HG02840 (cell line): ENCODE data around the gene SUMO3.

Experiments
- ATAC-seq: cut with Tn5 transposase; IDR thresholded peaks from one replicate; pipeline ENCODE4 v1.9.1; 2021; ENCODE audit warnings: mild to moderate bottlenecking, moderate library complexity, moderate number of reproducible peaks; ENCODE audit not compliant: unreplicated experiment, low FRiP score

The SUMO3 gene

GRCh38 chr21:44763050-44763378, 54.8 kb downstream of the SUMO3 start:
- no peak for ATAC-seq

- ATAC-seq, result no peak
Measured at GRCh38 chr21:44762221-44763049, 55.4 kb downstream of the SUMO3 start.

- no peak for ATAC-seq
Measured at GRCh38 chr21:44761747-44762208, 56.1 kb downstream of the SUMO3 start.

- no peak for ATAC-seq
Measured at GRCh38 chr21:44761011-44761729, 56.7 kb downstream of the SUMO3 start.

- no peak for ATAC-seq
Measured at GRCh38 chr21:44760376-44760775, 57.5 kb downstream of the SUMO3 start.

- no peak for ATAC-seq
Measured at GRCh38 chr21:44759628-44760285, 58.1 kb downstream of the SUMO3 start.

GRCh38 chr21:44758781-44759627, 58.9 kb downstream of the SUMO3 start:
- ATAC-seq, result no peak

GRCh38 chr21:44758141-44758561, 59.7 kb downstream of the SUMO3 start:
- no peak for ATAC-seq

- ATAC-seq, result no peak
Measured at GRCh38 chr21:44757731-44758130, 60.1 kb downstream of the SUMO3 start.

GRCh38 chr21:44756423-44757185, 61.3 kb downstream of the SUMO3 start:
- ATAC-seq, result no peak
